Measurements from ENCODE around the gene KCNS3.

DNA sequence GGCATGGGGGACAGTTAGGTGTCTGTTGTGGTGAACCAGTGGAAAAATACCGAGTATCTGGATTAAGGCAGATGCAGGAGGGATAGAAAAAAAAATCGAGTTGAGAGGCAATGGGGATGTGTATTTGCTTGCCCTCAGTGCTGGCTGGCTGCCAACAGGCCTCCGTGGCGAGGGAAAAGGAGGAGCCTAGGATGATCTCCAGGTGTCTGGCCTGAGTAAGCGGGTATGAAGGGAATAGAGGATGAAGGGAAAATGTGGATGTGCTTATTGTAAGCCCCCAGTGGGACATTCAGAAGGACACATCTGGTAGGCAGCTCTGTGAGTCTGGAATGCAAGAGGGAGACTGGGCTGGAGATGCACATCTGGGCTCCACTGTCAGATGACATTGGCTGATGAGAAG, 22.8 kb downstream of the KCNS3 start:
- TF ChIP-seq, protein P1, sequence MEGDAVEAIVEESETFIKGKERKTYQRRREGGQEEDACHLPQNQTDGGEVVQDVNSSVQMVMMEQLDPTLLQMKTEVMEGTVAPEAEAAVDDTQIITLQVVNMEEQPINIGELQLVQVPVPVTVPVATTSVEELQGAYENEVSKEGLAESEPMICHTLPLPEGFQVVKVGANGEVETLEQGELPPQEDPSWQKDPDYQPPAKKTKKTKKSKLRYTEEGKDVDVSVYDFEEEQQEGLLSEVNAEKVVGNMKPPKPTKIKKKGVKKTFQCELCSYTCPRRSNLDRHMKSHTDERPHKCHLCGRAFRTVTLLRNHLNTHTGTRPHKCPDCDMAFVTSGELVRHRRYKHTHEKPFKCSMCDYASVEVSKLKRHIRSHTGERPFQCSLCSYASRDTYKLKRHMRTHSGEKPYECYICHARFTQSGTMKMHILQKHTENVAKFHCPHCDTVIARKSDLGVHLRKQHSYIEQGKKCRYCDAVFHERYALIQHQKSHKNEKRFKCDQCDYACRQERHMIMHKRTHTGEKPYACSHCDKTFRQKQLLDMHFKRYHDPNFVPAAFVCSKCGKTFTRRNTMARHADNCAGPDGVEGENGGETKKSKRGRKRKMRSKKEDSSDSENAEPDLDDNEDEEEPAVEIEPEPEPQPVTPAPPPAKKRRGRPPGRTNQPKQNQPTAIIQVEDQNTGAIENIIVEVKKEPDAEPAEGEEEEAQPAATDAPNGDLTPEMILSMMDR (IDR thresholded peaks at IDR 0.05; ENCODE audit: low read length) = no peak
- TF ChIP-seq EZH2 (IDR thresholded peaks at IDR 0.05; ENCODE audit: borderline replicate concordance, low read length) = no peak
